ENCODE results near the gene PITPNM1. TPM values are rescaled to one million over a fixed set of nuclear protein-coding genes. Genes with fewer than 3 reads are reported as not detected.

Gene PITPNM1
- total and polyA plus RNA-seq, 2 donors: 21.6 to 57.2 TPM

DNA sequence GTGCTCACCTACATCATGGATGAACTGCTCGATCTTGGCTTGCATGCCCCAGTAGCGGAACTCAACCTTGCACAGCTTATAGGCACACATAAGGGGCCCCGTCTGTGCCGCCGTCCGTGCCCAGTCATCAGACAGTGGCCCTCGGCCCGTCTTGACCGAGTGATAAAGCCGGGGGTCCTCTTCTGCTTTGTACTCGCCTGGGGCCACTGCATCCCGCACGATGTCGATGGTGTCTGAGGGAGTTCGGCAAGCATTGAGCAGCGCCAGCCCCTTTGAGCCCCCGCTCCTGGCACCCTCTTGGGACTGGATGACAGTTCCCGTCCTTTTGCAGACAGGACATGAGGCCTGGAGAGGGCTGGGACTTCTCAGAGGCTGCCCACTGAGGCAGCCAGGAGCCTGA is 3.3 kb downstream of the PITPNM1 start:
- Histone ChIP-seq H3K27ac (ENCODE audit: low read depth in 1 of 2, low read length in 1 of 2) (no peak overlapping the region), H3K9me3 (ENCODE audit: control insufficient read depth in 2 of 2, insufficient read depth in 1 of 2, low read length in 1 of 2) (no peaks in the 10 kb centered on the region), H3K4me3 (ENCODE audit: low read length in 2 of 2) (no peak overlapping the region), H3K27me3 (ENCODE audit: control insufficient read depth in 2 of 2, insufficient read depth in 1 of 2, low read length in 1 of 2) (peaks cover 0 to 15% of the 10 kb centered on the region in 2 donors), H3K4me1 (ENCODE audit: control insufficient read depth in 2 of 2, insufficient read depth in 2 of 2, low read length in 2 of 2) (peaks cover 26 to 29% of the 10 kb centered on the region in 2 donors), H3K36me3 (ENCODE audit: control insufficient read depth in 2 of 2, insufficient read depth in 2 of 2, low read length in 1 of 2) (peaks cover 41 to 57% of the 10 kb centered on the region in 2 donors)
- DNase-seq (ENCODE audit: low read depth in 6 of 9, low spot score in 9 of 9): no peak
- 99% methylated on average over 18 of the region's 18 CpGs for WGBS

DNA sequence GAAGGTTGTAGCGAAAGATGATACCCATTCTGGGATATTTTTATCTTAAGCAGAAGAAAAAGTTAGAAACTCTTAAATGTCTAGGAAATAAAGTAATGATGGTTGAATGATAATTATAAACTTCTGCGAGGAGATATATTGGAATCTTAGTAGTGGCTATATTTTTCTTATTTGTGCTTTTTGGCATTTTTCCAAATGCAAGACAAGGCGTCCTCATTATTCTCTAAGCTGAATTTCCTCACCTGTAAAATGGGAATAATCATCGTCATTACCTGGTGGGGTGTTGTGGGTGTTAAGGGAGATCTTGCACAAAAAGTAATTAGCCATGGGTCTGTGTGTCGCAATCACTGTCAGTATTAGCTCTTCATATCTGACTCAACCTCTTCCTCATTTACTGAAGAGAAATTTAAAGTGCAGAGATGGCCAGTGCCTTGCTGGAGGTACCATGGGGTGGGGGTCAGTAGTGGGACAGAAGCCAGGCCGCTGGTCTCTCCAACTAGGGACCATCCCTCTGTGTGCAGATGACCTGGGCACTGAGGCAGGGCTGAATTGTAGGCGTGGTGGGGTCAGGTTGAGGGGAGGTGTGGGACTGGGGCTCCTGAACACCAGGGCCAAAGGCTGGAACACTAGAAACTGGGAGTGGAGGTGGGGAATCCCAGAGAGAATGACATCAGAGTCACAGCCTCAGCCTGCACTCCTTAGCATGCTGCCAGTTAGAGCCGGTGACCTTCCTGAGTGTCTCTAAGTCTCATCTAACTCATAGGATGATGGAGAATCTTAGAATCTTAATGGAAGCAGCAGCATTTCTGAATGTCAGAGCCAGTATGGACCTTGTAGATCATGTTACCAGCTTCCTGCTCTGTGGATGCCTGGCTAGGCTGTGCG is 4.1 kb downstream of the PITPNM1 start:
- H3K9me3 ChIP-seq (ENCODE audit: control insufficient read depth in 2 of 2, insufficient read depth in 1 of 2, low read length in 1 of 2): no peaks in the 10 kb centered on the region
- H3K4me1 ChIP-seq (ENCODE audit: control insufficient read depth in 2 of 2, insufficient read depth in 2 of 2, low read length in 2 of 2): peaks cover 20 to 21% of the 10 kb centered on the region in 2 donors
- H3K27ac ChIP-seq (ENCODE audit: low read depth in 1 of 2, low read length in 1 of 2): no peak overlapping the region
- H3K27me3 ChIP-seq (ENCODE audit: control insufficient read depth in 2 of 2, insufficient read depth in 1 of 2, low read length in 1 of 2): peaks cover 0 to 15% of the 10 kb centered on the region in 2 donors
- peaks cover 36 to 60% of the 10 kb centered on the region in 2 donors for H3K36me3 ChIP-seq (ENCODE audit: control insufficient read depth in 2 of 2, insufficient read depth in 2 of 2, low read length in 1 of 2)
- no peak for DNase-seq (ENCODE audit: low read depth in 6 of 9, low spot score in 9 of 9)
- H3K4me3 ChIP-seq (ENCODE audit: low read length in 2 of 2): no peak overlapping the region
- 97% methylated on average over 9 of the region's 9 CpGs for WGBS

GRCh38 chr11:67500484-67500821 is 4.7 kb downstream of the PITPNM1 start:
- Histone ChIP-seq H3K27me3 (ENCODE audit: control insufficient read depth in 2 of 2, insufficient read depth in 1 of 2, low read length in 1 of 2) (peaks cover 0 to 15% of the 10 kb centered on the region in 2 donors), H3K9me3 (ENCODE audit: control insufficient read depth in 2 of 2, insufficient read depth in 1 of 2, low read length in 1 of 2) (no peaks in the 10 kb centered on the region), H3K27ac (ENCODE audit: low read depth in 1 of 2, low read length in 1 of 2) (peak overlapping the region in 1 of 2 donors; percentile 26), H3K4me3 (ENCODE audit: low read length in 2 of 2) (no peak overlapping the region), H3K4me1 (ENCODE audit: control insufficient read depth in 2 of 2, insufficient read depth in 2 of 2, low read length in 2 of 2) (peaks cover 14 to 15% of the 10 kb centered on the region in 2 donors), H3K36me3 (ENCODE audit: control insufficient read depth in 2 of 2, insufficient read depth in 2 of 2, low read length in 1 of 2) (peaks cover 41 to 67% of the 10 kb centered on the region in 2 donors)
- 92% methylated on average over 1 of the region's 1 CpG for WGBS
- no peak for DNase-seq (ENCODE audit: low read depth in 6 of 9, low spot score in 9 of 9)

DNA sequence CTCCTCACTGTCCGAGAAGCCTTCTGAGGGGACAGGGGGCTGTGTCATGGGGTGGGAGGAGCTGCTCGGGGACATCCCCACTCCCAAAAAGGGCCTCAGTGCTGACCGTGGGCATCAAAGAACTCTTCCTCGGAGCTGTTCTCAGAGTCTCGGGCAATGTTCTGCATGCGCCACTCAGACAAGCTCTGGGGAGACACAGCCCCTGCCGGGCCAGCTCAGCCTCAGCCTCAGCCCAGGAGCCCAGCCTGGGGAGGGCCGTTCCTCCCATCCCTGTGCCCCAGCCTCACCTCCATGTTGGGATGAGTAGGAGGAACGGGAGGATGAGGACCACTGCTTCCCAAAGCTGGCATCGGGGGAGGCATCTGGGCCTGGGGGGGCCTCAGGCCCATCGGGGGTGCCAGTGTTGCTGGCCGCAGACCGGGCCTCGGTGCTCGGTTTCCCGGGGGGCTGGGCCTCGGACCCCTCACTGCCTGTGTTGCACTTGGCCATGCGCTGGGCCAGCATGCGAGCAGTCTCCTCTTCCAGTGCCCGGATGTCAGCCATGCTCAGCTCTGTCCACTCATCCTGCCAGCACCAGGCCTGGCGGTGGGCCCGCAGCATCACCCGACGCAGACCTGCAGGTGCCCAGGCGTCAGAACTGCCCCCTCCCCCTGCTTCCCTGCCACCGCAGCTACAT is 5.2 kb downstream of the PITPNM1 start:
- 98% methylated on average over 26 of the region's 26 CpGs for WGBS
- H3K4me1 ChIP-seq (ENCODE audit: control insufficient read depth in 2 of 2, insufficient read depth in 2 of 2, low read length in 2 of 2): peaks cover 12 to 13% of the 10 kb centered on the region in 2 donors
- no peaks in the 10 kb centered on the region for H3K9me3 ChIP-seq (ENCODE audit: control insufficient read depth in 2 of 2, insufficient read depth in 1 of 2, low read length in 1 of 2)
- no peak overlapping the region for H3K4me3 ChIP-seq (ENCODE audit: low read length in 2 of 2)
- H3K36me3 ChIP-seq (ENCODE audit: control insufficient read depth in 2 of 2, insufficient read depth in 2 of 2, low read length in 1 of 2): peaks cover 45 to 72% of the 10 kb centered on the region in 2 donors
- DNase-seq (ENCODE audit: low read depth in 6 of 9, low spot score in 9 of 9): no peak
- H3K27ac ChIP-seq (ENCODE audit: low read depth in 1 of 2, low read length in 1 of 2): peak overlapping the region in 1 of 2 donors; percentile 26
- peaks cover 0 to 15% of the 10 kb centered on the region in 2 donors for H3K27me3 ChIP-seq (ENCODE audit: control insufficient read depth in 2 of 2, insufficient read depth in 1 of 2, low read length in 1 of 2)

DNA sequence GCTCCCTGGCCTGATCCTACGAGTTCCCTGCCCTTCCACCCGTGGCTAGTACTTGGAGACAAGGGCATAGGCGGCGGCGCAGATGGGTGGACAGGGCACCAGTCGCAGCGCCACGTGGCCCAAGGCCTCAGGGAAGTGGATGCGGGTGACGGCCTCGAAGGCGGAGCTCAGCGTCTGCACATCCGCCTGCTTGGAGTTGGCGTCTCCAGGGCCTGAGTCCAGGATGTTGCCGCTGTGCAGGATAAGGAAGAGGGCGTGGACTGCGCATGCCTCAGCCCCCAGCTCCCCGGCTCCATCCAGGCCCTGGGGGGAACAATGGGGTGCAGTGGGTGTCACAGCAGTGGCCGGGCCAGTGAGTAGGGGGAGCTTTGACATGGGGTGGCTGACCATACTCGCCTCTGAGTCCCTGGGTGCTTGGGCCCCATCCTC is 6.6 kb downstream of the PITPNM1 start:
- H3K9me3 ChIP-seq (ENCODE audit: control insufficient read depth in 2 of 2, insufficient read depth in 1 of 2, low read length in 1 of 2): no peaks in the 10 kb centered on the region
- no peak overlapping the region for H3K4me3 ChIP-seq (ENCODE audit: low read length in 2 of 2)
- peaks cover 0 to 5% of the 10 kb centered on the region in 2 donors for H3K27me3 ChIP-seq (ENCODE audit: control insufficient read depth in 2 of 2, insufficient read depth in 1 of 2, low read length in 1 of 2)
- WGBS: 98% methylated on average over 21 of the region's 21 CpGs
- H3K36me3 ChIP-seq (ENCODE audit: control insufficient read depth in 2 of 2, insufficient read depth in 2 of 2, low read length in 1 of 2): peaks cover 53 to 85% of the 10 kb centered on the region in 2 donors
- no peak overlapping the region for H3K27ac ChIP-seq (ENCODE audit: low read depth in 1 of 2, low read length in 1 of 2)
- DNase-seq (ENCODE audit: low read depth in 6 of 9, low spot score in 9 of 9): no peak
- H3K4me1 ChIP-seq (ENCODE audit: control insufficient read depth in 2 of 2, insufficient read depth in 2 of 2, low read length in 2 of 2): peaks cover 4 to 6% of the 10 kb centered on the region in 2 donors

DNA sequence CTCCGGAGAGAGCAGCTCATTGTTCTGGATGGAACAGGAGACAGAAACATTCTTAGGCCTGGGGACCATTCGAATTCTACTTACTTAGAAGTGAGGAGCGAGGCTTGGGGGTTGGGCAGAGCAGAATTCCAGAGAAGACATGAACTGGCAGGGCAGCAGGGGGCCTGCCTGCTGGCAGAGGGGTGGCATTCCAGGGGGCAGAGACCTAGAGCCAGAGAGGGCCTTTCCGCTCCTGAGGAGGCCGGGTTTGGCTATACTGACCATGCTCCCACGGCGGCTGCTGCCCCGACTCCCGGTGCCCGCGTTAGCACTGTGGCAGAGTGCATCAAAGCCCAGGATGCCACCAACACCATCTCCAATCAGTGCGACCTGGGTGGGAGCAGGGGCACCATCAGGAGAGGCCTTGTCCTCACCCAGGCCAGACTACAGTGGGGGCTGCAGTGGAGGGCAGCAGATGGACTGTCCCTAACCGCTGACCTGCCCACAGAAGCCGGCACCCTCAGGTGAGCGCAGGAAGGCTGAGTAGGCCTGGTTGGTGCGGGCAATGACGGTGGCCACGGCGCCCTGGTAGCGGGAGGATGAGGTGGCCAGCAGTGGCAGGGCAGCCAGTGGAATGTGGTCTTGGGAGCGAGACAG is 7.4 kb downstream of the PITPNM1 start:
- no peak for DNase-seq (ENCODE audit: low read depth in 6 of 9, low spot score in 9 of 9)
- H3K27me3 ChIP-seq (ENCODE audit: control insufficient read depth in 2 of 2, insufficient read depth in 1 of 2, low read length in 1 of 2): no peaks in the 10 kb centered on the region
- no peak overlapping the region for H3K4me3 ChIP-seq (ENCODE audit: low read length in 2 of 2)
- H3K9me3 ChIP-seq (ENCODE audit: control insufficient read depth in 2 of 2, insufficient read depth in 1 of 2, low read length in 1 of 2): no peaks in the 10 kb centered on the region
- peaks cover 60 to 92% of the 10 kb centered on the region in 2 donors for H3K36me3 ChIP-seq (ENCODE audit: control insufficient read depth in 2 of 2, insufficient read depth in 2 of 2, low read length in 1 of 2)
- 97% methylated on average over 21 of the region's 21 CpGs for WGBS
- no peaks in the 10 kb centered on the region for H3K4me1 ChIP-seq (ENCODE audit: control insufficient read depth in 2 of 2, insufficient read depth in 2 of 2, low read length in 2 of 2)
- H3K27ac ChIP-seq (ENCODE audit: low read depth in 1 of 2, low read length in 1 of 2): no peak overlapping the region

- H3K36me3 ChIP-seq (ENCODE audit: control insufficient read depth in 2 of 2, insufficient read depth in 2 of 2, low read length in 1 of 2): peaks cover 61 to 92% of the 10 kb centered on the region in 2 donors
- no peak overlapping the region for H3K4me3 ChIP-seq (ENCODE audit: low read length in 2 of 2)
- H3K27me3 ChIP-seq (ENCODE audit: control insufficient read depth in 2 of 2, insufficient read depth in 1 of 2, low read length in 1 of 2): no peaks in the 10 kb centered on the region
- no peak overlapping the region for H3K27ac ChIP-seq (ENCODE audit: low read depth in 1 of 2, low read length in 1 of 2)
- no peaks in the 10 kb centered on the region for H3K9me3 ChIP-seq (ENCODE audit: control insufficient read depth in 2 of 2, insufficient read depth in 1 of 2, low read length in 1 of 2)
- no peaks in the 10 kb centered on the region for H3K4me1 ChIP-seq (ENCODE audit: control insufficient read depth in 2 of 2, insufficient read depth in 2 of 2, low read length in 2 of 2)
- DNase-seq (ENCODE audit: low read depth in 6 of 9, low spot score in 9 of 9): no peak
- WGBS: 97% methylated on average over 12 of the region's 12 CpGs
Measured at GRCh38 chr11:67496113-67496512, 9.1 kb downstream of the PITPNM1 start.

DNA sequence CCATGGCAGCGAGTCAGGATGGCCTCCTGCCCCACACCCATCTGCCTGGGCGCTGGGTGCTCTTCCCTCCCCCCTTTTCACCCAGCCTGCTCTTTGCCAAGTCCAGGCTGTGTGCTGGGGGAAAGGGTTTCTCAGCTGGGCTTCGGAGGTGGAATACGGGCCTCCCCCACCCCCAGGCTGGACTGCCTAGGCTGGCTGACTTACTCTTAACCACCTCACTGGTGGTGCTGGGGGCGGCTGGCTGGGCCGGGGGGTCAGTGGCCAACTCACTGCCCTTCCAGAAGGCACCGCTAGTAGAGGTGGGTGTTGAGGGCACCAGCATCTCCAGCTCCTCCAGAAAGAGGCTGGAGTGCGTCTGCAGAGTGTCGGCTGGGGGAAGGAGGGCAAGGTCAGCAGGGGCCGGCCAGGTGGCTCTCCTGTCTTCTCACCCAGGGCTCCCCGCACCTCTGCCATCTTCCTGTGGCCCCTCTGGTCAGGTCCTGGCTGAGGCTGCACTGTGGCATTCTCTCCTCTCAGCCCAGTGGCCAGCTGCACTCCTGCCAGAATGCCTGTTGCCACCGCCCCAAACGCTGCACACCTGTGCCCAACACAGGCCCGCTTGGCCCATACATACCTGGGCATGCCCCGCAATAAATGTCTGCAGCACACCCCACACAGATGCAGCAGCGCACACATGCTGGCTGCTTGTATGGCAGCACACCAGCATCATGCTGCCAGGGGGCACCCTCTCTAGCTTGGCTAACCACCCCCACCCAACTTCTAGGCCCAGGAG is 9.7 kb downstream of the PITPNM1 start:
- no peaks in the 10 kb centered on the region for H3K27me3 ChIP-seq (ENCODE audit: control insufficient read depth in 2 of 2, insufficient read depth in 1 of 2, low read length in 1 of 2)
- H3K36me3 ChIP-seq (ENCODE audit: control insufficient read depth in 2 of 2, insufficient read depth in 2 of 2, low read length in 1 of 2): peaks cover 64 to 96% of the 10 kb centered on the region in 2 donors
- 97% methylated on average over 16 of the region's 16 CpGs for WGBS
- no peak overlapping the region for H3K27ac ChIP-seq (ENCODE audit: low read depth in 1 of 2, low read length in 1 of 2)
- DNase-seq (ENCODE audit: low read depth in 6 of 9, low spot score in 9 of 9): no peak
- no peaks in the 10 kb centered on the region for H3K9me3 ChIP-seq (ENCODE audit: control insufficient read depth in 2 of 2, insufficient read depth in 1 of 2, low read length in 1 of 2)
- no peaks in the 10 kb centered on the region for H3K4me1 ChIP-seq (ENCODE audit: control insufficient read depth in 2 of 2, insufficient read depth in 2 of 2, low read length in 2 of 2)
- no peak overlapping the region for H3K4me3 ChIP-seq (ENCODE audit: low read length in 2 of 2)
